ENCODE results near the gene TGFBR2.

TGFBR2 gene

GRCh38 chr3:30675774-30676173 lies 69.4 kb downstream of the TGFBR2 start:
- no peak for TF ChIP-seq CTCF (IDR thresholded peaks at IDR 0.05; ENCODE audit: borderline replicate concordance, insufficient read depth, low read depth, low read length)
- no peak overlapping the region for H3K4me3 ChIP-seq (ENCODE audit: low read depth, low read length)

- no peak for TF ChIP-seq CTCF (IDR thresholded peaks at IDR 0.05; ENCODE audit: borderline replicate concordance, insufficient read depth, low read depth, low read length)
- H3K4me3 ChIP-seq (ENCODE audit: low read depth, low read length): no peak overlapping the region
Measured at GRCh38 chr3:30676424-30677346, 70.3 kb downstream of the TGFBR2 start.

GRCh38 chr3:30677347-30677685 lies 70.9 kb downstream of the TGFBR2 start:
- no peak overlapping the region for H3K4me3 ChIP-seq (ENCODE audit: low read depth, low read length)
- no peak for TF ChIP-seq CTCF (IDR thresholded peaks at IDR 0.05; ENCODE audit: borderline replicate concordance, insufficient read depth, low read depth, low read length)

GRCh38 chr3:30679045-30679444 lies 72.6 kb downstream of the TGFBR2 start:
- no peak overlapping the region for H3K4me3 ChIP-seq (ENCODE audit: low read depth, low read length)
- no peak for TF ChIP-seq CTCF (IDR thresholded peaks at IDR 0.05; ENCODE audit: borderline replicate concordance, insufficient read depth, low read depth, low read length)

GRCh38 chr3:30680789-30681648 lies 74.6 kb downstream of the TGFBR2 start:
- no peak for TF ChIP-seq CTCF (IDR thresholded peaks at IDR 0.05; ENCODE audit: borderline replicate concordance, insufficient read depth, low read depth, low read length)
- H3K4me3 ChIP-seq (ENCODE audit: low read depth, low read length): no peak overlapping the region

GRCh38 chr3:30681649-30682211 lies 75.3 kb downstream of the TGFBR2 start:
- no peak for TF ChIP-seq CTCF (IDR thresholded peaks at IDR 0.05; ENCODE audit: borderline replicate concordance, insufficient read depth, low read depth, low read length)
- no peak overlapping the region for H3K4me3 ChIP-seq (ENCODE audit: low read depth, low read length)
